NK-92 (cell line): Measurements from ENCODE around the gene SHB.

ENCODE experiments used
- DNase-seq: peaks from one replicate; lab custom pipeline; 2025; ENCODE audit not compliant: unreplicated experiment; lab: John Stamatoyannopoulos, UW

Gene SHB

DNA sequence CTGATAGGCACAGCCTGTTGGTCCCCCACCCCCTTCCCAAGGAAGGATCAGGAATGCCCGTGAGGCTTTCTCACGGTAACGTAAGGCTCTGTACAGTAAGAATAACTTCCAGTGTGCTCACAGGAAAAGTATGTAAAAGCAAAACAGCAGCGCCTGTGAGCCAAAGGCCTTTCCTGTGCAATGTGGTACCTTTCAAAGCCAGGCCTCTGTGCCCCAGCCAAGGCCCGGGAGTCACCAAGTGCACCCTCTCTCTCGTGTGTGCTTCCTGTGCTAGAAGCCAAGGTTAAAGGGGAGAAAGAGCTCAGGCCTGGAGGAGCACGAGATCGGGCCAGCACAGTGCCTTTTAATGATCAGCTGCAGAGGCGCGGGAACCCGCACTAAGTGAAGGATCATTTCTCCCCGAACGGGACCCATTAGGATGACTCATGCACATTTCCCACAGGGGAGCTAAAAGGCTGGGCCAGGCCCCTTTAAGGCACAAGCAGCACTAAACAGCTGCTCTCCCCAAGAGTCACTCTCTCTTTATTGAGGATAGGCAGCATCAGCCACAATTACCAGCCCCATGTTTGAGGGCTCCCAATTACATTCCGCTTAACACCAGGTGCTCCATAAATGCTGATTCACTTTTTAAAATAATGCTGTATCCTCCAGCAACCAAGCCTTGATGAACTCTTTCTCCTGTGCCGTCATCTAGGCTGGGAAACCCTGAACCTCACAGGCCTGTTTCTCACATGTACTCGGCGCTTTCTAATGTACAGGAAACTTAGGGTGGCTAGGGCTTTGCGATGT lies 42.8 kb downstream of the SHB start:
- no peak for DNase-seq

DNA sequence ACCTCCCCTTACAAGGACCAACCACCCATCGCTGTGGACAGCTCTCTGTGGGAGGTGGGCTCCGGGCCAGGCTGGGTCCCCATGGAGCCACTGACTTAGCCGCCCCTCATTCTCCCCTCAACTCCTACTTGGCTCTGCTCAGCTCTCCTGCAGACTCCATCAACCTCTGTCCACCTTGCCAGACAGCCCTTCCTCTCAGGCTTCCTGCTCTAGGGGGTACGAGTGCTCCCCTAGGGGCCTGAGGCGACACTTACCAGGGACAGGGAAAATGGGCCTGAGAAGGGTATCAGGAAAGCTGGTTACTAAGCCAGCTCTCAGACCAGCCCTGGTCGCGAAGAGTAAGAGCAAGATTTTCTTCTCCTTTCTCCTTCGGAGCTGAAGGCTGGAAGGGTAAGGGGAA lies 43.9 kb downstream of the SHB start:
- no peak for DNase-seq

DNA sequence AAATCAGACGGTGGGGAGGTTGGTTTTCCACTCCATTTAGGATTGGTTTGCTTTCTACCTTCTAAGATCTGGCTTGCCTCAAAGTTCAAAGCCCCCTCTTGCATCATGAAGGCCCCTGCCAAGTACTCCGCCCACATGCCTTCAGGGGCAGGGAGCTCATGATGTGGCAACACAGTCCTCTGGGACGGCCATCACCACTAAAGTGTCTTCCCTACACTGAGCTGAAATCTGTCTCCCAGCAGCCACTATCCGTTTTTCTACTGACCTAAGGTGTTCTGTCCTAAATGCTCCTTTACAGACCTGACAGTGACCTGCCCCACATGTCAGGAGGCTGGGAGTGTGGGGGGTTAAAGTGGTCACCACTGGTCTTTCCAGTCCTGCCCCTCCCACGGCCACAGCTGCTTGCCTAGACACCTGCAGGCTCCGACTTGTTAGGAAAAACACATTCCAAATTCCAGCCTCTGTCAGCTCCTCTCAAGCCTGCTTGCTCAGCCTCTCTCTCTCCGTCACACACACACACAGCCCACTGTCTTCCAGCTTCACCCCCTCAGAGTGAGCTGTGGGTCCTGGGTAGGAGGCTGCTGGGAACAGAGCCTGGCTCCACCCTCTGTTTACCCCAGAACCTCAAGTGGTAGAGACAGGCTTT lies 44.9 kb downstream of the SHB start:
- no peak for DNase-seq

DNA sequence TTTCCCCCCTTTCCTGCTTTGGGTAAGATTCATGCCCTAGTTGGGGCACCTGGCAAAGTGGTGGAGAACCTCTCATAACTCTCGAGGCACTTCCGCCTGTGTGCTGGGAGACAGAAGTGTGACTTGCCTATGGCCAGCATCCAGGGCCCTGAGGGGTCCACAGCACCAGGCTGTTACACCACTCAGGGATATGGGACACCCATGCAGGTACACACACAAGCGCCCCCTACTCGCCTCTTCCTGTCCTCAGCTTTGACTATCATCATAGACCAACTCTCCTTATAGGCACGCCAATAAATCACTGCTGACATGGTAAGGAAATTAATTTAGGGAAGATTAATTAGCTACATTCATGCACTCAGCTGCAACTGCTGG lies 45.4 kb downstream of the SHB start:
- no peak for DNase-seq

DNA sequence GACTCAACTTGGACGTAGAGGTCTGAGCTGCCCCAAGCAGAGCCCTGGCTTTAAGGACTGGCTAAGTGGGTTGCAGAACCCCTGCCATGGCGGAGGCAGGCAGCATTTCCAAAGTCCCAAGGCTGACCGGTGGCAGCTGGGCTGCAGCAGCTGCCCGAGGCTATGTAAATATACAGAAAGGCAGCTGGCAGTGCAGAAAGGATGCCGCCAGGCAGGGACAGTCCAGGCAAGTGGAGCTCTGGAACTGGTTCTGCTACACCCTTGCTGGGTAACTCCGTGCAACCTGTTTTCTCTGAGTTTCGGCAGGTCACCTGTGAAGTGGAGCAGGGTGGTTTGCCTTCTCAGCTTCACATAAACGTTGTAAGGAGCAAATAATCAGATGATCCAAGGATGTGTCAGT lies 46.0 kb downstream of the SHB start:
- no peak for DNase-seq

DNA sequence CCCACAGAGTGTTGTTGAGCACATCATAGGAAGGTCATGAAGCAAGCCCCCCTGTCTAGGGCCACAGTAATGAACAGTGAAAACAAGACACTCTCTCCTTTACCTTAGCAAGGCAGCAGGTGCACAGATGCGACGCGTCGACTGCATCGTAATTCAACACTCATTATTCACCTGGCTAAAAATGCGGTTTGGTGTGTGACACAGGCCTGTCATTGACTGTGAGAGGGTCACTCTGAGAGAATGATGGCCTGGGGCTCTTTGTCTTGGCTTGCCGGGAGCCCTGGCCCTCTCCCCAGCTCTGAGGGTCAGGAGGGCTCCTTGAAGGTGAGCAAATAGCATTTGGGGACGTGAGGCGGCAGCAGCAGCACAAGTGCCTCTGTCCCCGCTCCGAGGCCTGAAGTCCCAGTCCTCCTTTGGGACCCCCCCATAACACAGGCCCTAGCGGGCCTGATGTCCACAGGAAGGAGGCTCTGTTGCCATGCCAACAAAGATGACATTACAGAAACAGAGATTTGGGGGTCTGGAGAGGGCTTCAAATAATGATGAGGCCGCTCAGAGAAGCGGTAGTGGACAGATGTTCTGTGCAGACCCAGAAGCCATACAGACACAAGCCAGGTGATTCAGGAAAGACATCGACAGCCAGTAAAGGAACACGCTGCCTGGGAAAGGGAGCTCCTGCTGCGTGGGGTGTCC lies 46.7 kb downstream of the SHB start:
- DNase-seq = no peak

DNA sequence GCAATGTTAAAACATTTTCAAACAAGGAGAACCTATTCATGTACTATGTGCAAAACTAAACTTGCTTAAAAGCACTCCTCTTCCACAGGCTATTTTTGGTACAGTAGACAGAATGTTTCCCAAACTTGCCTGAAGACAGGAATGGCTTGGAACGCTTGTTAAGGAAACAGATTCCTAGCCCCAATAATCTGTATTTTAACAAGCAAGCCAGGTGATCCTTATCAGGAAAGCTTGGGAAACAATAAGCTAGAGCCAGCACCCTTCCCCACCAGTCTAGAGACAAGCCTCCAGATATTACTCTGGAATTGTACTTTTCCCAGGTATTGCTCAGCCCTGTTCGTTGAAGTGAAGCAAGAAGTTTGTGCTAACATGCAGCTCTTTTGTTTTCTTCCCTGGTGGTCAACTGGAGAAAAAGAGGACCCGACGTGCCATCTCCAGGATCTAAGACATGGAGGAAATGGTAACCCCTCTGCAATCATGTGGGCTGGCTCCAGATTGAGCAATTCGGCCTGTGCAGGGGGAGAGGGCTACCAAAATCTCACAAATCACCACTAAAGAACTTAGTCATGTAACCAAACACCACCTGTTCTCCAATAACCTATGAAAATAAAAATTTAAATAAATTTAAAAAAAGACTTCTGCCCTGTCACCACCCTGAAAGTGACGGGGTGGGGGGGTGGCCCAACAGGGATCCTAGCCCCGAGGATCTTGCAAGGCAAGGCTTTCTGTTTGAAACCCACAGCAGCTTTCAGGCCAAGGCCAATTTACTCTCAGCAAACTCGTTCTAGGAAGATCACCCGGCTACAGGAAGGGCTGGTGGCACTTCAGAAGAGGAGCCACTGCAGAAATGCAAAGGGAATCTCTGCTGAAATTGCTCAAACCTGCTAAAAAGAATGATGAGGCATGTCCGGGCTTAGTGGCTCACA lies 48.6 kb downstream of the SHB start:
- DNase-seq = no peak

DNA sequence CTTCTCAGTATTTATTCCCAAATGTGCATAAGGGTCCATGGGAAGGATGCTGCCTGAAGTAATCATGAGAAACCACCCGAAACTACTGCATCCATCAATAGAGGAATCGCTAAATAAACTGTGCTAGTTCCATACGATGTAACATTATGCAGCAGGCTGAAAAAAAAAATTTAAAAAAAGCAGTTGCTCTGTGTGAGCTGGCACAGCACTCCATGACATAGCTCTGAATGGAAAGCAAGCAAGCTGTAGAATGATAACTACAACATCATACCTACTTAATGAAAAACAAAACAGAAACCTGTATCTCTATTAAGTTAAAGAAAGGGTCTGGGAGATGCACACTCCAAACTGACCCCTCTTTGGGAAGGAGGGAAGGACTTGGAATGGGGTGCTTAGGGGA lies 49.3 kb downstream of the SHB start:
- DNase-seq = no peak

DNA sequence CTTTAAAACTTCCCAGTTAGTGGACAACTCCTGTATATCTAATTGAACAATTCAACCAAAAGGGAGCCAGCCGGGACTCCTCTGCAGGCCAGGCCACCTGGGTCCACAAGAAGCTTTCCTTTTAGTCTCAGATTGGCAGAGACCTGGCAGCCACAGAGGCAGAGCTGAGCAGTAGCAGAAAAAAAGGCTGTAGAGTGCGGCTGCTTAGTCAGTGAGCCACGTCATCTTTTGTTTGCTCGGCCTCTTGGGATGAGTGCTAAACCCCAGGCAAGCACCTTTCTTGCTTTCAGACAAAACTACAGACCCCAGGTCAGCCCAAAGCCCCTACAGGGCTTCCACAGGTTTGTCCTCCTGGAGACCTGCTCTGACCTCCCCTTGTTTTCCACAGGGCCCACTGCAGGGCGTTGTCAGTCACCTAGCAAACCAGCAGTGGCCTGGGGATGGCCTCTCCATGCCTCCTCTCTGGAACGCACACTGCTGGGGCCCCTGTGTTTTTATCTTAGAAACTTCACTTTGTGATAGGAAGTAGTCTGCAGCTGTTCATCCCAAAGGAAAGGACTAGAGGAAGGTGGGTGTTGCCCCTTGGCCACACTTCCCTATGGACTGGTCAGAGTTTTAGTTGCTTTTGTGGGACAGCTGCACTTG lies 49.9 kb downstream of the SHB start:
- no peak for DNase-seq

DNA sequence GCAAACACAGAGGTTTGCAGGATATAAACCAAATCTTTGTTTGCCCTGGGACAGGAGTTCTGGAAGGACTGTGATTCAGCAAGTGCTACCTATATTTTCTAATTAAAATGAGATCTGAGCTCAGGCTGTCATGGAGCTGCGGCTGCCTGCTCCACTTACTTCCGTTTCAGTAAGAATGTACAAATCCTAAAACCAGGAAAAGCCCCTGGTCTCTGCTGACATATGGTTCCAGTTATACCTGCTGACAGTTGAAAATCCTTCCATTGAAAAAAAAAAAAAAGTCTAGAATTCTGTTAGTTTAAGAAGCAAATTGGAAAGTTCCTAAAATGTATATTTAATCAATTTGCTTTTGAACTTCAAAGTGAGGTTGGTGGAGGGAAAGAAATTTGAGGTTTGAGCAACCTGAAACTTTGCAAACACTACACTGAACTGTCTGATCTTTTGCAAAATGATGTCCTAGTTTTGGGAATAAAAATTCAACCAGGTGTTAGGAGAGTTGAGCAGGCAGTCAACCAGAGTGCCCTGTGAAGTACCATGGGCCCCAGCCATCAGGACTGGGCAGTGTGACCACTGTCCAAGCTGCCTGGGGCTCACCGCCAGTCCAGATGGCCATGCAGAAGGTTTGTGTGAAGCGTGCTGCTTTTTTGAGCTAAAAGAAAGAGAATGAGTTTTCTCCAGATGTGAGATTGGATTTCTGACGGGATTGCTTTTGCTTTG lies 50.6 kb downstream of the SHB start:
- DNase-seq = no peak

DNA sequence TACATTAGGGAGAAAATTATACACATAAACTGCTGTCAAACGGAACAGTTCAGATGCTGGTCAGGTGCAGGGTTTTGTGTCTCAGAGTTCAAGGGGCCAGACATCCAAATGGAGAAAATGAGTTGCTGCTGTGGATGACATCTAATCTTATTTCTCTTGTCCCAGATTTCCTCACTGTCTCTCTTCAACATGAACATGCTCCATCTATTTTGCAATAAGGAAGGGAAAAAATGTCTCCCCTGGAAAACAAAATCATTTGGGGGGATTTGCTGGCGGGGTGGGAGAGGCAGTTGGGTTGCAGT lies 51.2 kb downstream of the SHB start:
- no peak for DNase-seq

DNA sequence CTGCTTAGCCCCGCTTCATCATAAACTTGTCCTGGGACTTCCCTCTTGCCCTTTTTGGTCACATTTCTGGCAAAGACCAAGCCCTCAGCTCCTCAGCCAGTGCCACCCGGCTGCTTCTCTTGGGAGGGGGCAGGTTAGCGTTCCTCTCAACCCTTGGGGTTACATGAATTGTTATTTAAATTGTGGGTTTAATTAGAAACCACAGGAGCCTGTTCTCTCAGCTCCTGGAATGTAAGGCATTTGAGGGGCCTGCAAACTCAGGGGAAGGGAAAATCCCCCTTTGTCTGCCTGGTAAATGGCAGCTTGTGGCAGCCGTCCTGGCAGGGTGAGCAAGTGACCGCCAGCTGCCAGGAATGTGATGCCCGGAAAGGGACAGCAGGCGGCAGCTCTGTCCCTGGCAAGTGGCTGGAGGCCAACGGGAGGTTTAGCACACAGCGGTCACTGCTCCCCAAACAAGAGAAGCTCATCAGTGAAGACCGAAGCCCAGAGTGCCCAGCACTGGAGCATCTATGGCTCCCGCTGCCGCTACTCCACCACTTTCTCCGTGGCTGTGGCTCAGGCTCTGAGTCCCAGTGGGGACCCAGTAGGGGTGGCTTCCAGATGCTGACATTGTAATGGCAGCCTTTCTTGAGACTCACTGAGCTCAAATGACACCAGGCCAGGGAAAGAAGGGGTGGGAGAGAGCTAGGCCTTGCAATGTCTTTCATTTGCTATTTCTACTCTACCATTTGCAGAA lies 51.7 kb downstream of the SHB start:
- DNase-seq = no peak

DNA sequence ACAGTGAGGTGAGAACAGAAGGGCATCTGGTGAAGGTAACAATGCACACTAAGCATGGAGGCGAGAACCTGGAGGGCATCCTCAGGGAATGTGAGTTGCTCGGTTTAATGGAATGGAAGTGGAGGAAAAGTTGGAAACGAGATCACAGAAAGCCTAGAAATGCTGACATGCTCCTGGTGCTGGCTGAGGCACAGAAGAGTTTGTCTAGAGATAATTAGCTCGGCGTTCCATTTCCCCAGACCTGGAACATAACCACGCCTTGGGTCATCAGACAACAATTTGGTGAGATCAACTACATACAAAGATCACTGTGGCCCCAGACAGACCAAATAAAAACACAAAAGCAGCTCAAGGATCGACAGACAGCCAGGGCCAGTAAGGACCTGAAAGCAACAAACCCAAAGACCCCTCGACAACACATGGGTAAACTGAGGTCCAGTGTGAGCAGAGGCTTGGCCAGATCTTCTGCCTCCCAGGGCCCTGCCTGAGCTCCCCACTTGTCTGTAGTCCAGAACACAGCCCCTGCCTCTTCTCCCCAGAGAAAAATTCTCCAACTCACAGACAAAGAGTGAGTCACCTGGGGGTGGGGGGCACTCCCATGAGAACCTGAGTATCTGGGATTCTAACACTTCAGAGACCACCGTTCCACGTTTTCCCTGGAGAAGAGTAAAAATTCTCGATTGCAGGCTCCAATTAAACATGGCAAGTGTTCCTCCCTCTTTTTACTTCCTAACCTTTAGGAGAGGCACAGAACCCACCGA lies 52.5 kb downstream of the SHB start:
- no peak for DNase-seq

DNA sequence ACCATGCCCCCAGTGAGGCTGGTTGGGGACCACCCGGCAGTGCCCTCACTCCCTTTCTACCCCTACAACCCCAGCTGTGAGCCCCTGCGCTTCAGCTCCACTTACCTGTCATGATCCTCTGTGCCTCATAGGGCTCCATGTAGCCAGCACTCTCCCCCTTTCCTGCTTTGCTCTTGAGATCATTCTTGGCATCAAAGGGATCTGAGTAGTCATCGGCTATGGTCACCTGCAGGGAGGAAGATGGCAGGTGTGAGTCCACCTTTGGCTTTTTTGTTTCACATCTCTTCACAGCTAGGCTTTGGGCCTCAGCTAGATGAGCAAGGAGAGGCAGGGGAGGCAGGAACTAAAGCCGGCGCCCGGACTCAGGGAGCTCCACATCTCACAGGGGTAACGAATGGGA lies 53.1 kb downstream of the SHB start:
- DNase-seq = no peak

DNA sequence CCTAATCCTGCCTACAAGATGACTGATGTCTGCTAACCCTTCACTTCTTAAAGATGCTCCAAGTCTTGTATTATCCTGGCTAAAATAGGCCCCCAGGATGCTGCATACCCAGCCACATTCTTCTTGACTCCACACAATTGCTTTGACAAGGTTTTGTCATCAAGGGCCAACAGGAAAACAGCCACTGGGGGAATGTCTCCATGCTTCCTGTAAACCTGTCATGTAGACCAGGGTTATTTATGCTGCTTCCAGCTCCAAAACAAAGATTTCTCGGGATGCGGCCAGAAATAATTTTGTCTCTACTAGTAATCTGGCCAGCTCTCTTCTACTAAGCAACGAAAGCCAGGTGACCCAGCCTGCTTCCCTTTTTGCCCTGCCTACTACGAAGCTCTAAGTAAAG lies 53.8 kb downstream of the SHB start:
- DNase-seq = no peak

DNA sequence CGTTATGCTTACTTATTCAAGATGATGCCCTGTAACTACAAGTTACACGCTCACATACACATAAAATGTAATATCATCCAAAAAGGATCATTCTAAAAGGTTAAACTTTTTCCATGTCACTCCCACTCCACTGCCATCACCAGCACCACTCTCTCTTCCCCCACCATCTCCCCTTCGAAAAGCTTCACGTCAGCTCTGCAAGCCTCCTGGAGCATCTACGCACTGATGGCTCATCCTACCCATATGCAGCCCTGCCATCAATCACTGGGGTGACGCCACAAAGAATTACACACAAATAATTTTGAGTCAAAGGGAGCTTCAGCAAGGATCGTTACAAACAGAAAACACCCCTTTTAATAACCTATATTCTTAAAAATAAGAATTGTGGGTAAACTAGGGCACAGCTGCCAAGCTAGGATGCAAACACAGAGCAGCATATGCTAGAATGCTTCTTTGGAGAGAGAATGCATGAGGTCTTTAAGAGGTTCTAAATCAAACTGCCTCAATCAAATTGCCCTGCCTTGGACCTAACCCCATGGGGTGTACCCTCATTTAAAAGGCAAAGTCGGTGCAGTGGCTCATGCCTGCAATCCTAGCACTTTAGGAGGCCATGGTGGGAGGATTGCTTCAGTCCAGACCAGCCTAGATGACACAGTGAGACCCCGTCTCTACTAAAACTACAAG lies 56.1 kb downstream of the SHB start:
- DNase-seq = no peak

DNA sequence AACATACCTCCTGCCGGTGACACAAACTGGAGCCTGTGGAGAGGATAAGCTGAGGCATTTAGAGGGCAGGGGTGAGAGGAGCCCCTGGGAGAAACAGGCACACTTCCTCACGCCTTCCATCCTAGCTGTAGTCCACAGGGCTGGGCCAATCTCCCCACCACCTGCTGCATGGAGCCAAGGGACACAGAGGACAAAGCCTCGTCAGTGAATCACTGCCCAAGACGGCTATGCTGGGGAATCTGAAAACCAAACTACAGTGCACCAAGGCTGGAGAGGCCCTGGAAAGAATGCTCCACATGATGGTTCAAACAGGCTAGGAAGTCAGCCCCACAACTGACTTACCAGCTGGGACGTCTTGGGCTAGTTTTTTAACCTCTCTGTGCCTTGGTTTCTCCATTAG lies 57.0 kb downstream of the SHB start:
- DNase-seq = no peak

DNA sequence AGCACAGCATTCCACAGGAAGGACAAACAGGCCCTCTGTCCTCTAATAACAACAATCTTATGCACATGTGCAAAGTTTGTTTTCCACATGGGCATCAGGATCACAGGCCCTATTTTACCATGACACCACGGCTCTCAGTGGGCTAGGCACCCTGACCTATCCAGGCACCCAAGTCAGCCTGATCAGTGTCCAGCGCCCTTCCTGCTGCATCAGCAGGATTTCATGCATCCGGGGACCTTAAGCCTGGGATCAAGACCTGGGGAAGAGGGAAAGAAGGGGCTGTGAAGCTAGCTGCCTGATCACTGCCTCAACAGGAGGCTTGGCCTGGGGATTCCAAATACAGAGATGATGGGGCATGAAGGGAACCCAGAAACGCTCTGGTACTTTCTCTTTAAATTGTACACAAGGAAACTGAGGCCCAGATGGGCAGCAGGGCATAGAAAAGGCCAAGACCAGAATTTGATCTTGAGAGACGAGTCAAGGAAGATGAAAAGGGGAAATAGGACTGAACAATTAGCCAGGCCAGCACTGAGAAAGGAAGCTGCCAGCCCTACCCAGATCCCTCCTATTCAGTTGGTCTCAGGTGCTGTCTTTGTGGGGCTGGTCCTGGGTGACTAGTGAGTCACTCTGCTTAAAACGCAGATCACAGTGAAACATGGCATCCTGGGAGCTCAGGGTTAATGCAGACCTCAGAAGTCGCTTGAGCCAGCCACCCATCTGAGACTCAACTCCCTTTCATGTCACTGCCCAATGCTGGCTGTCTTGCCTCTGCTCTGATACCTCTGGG lies 57.9 kb downstream of the SHB start:
- no peak for DNase-seq
